Gastrocnemius medialis (tissue), 4 donors: Measurements from ENCODE around the gene OSBPL2. TPM values are rescaled to one million over a fixed set of nuclear protein-coding genes. Genes with fewer than 3 reads are reported as not detected.

Experiments used
- ATAC-seq, 2 donors: fragments of 150-250 bp; one replicate each; pipeline ENCODE4 v1.9.1; 2016
- DNase-seq, 2 donors: peaks; one replicate each; pipeline ENCODE4 v3.0.0-alpha.2; 2019
- H3K27ac ChIP-seq, 4 donors: fragments of 200-600 bp; sonication (generic); 1 replicate in 1 of 4; 2 replicates in 3 of 4; pipeline ENCODE4 v1.5.1; 2016 to 2018; ENCODE audit warnings: mild to moderate bottlenecking in 2 of 4, moderate library complexity in 1 of 4
- H3K27me3 ChIP-seq, 3 donors: fragments of 200-600 bp; sonication (generic) in 2 of 3; 1 replicate in 1 of 3; 2 replicates in 2 of 3; pipeline versions ENCODE4 v1.5.1 to v1.6.0; 2016 to 2019; ENCODE audit warnings: mild to moderate bottlenecking in 1 of 3, moderate library complexity in 1 of 3
- H3K36me3 ChIP-seq, 2 donors: fragments of 200-600 bp; sonication (generic) in 1 of 2; one replicate each; pipeline ENCODE4 v1.5.1; 2017 to 2018
- H3K4me1 ChIP-seq, 2 donors: fragments of 200-600 bp; sonication (generic) in 1 of 2; one replicate each; pipeline ENCODE4 v1.5.1; 2016 to 2017; ENCODE audit warnings: mild to moderate bottlenecking in 2 of 2
- H3K4me3 ChIP-seq, 4 donors: fragments of 200-600 bp; sonication (generic) in 3 of 4; 1 replicate in 1 of 4; 2 replicates in 3 of 4; pipeline ENCODE4 v1.5.1; 2016 to 2019; ENCODE audit warnings: mild to moderate bottlenecking in 2 of 4
- H3K9me3 ChIP-seq, 3 donors: fragments of 200-600 bp; sonication (generic) in 2 of 3; 1 replicate in 1 of 3; 2 replicates in 2 of 3; pipeline ENCODE4 v1.5.1; 2016 to 2019
- POLR2A ChIP-seq, 2 donors: fragments of 450-650 bp; IDR thresholded peaks; one replicate each; pipeline ENCODE4 v1.6.1; 2017; ENCODE audit warnings: antibody characterized with exemption in 2 of 2, mild to moderate bottlenecking in 2 of 2, moderate library complexity in 2 of 2
- in situ Hi-C, 4 donors: fragments of 200-750 bp; cut with MboI; loops; one replicate each; pipeline versions ENCODE4 v1.15.0 to v1.8.0; 2017; ENCODE audit warnings: low sequenced_read_pairs in 4 of 4
- intact Hi-C: fragments of 100-400 bp; cut with DNase I; formaldehyde crosslinking; loops from one replicate; pipeline ENCODE4 v1.15.1; 2023; ENCODE audit warnings: low total_unique reads
- total RNA-seq, 4 donors: library from RNA; depleted of rRNA; stranded (reverse); fragments of >200 nt; gene quantifications; one replicate each; pipeline versions ENCODE4 v1.1.0 to v1.2.3, GENCODE V29; 2016
- TF ChIP-seq, protein P1 (sequence below), 5 experiments: fragments of 450-650 bp in 3 of 5; fragments of 200-600 bp in 2 of 5; sonication (generic) in 2 of 5; IDR thresholded peaks in 4 of 5; conservative IDR thresholded peaks in 1 of 5; 1 replicate in 4 of 5; 2 replicates in 1 of 5; pipeline ENCODE4 v1.5.1; 2016 to 2019; ENCODE audit warnings: antibody characterized with exemption in 5 of 5, mild to moderate bottlenecking in 3 of 5, moderate library complexity in 3 of 5

Gene OSBPL2
- total RNA-seq, 4 donors from 2014 or later: 15.8 to 26.4 (median 19.6) TPM

DNA sequence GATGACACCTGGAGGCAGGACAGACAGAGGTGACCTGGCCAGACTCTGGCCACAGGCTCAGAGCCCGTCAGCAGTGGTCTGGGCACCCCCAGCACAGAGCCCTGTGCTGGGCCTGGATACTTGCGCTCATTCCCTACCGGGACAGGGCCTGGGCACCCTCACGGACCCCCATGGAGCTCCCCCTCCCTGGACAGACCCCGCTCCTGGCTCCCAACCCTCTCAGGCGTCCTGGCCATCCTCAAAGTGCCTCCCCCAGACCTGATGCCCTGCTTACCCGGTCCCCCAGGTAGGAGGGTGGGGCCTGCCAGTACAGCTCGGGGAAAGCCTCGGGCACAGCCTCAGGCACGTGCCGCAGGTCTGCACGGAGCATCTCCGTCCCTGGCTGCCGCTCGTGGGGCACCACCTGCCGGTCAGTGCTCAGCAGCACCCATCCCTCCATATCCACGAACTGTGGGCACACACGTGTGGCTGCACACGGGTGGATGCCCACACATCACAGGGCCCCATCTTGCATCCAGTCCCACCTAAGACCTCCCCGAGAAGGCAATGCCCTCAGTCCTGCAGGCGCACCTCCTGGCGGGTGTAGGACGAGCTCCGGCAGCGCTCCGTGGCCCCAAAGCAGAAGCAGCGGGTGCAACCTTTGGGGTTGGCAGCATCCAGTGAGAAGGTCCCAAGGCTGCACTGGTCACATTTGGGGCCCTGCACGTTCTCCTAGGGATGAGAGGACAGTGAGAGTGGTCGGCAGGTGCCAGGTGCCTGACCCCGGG, 88.8 kb downstream of the OSBPL2 start:
- Histone ChIP-seq H3K27me3 (no peaks in the 10 kb centered on the region), H3K4me1 (no peaks in the 10 kb centered on the region), H3K36me3 (peaks cover 0 to 26% of the 10 kb centered on the region in 2 donors), H3K27ac (no peak overlapping the region), H3K9me3 (no peaks in the 10 kb centered on the region), H3K4me3 (no peak overlapping the region)
- in situ Hi-C loops: no loop called here
- TF ChIP-seq, protein P1, sequence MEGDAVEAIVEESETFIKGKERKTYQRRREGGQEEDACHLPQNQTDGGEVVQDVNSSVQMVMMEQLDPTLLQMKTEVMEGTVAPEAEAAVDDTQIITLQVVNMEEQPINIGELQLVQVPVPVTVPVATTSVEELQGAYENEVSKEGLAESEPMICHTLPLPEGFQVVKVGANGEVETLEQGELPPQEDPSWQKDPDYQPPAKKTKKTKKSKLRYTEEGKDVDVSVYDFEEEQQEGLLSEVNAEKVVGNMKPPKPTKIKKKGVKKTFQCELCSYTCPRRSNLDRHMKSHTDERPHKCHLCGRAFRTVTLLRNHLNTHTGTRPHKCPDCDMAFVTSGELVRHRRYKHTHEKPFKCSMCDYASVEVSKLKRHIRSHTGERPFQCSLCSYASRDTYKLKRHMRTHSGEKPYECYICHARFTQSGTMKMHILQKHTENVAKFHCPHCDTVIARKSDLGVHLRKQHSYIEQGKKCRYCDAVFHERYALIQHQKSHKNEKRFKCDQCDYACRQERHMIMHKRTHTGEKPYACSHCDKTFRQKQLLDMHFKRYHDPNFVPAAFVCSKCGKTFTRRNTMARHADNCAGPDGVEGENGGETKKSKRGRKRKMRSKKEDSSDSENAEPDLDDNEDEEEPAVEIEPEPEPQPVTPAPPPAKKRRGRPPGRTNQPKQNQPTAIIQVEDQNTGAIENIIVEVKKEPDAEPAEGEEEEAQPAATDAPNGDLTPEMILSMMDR (IDR thresholded peaks at IDR 0.05 in 4 of 5, conservative IDR thresholded peaks at IDR 0.05 in 1 of 5): no peak
- no peak for TF ChIP-seq POLR2A (IDR thresholded peaks at IDR 0.05)
- ATAC-seq (no peak), DNase-seq (no peak)
- intact Hi-C loops: no loop called here

DNA sequence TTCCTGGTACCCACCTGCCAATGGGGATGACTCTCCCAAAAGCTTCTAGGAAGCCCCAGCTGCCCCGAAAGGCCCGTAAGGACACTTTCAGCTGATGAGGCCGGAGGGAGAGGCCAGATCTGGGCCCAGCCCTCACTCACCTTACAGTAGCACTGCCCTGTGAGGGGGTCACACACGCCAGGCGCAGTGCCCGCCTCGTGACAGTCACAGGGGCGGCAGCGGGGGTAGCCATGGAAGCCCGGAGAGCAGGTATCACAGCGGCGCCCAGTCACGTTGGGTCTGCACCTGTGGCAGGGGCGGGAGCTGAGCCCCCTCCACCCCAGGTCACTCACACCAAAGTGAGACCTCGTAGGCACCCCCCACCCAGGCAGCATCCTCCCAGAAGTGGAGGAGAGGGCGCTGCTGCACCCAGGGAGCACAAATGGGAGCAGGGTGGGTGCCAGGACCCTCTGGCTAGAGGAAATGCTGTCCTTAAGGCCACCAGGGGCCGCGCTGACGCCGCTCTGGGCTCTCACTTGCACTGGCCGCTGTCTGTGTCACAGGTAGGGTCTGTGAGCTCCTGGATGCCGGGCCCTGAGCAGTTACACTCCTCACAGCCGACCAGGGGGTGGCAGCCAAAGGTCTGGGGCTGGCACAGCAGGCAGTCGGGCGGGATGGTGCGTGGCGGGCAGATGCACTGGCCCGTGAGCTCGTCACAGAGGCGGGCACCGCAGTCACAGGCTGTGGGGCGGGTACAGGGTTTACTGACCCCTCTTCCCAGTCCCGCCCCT, 89.6 kb downstream of the OSBPL2 start:
- intact Hi-C loops: no loop called here
- no peak overlapping the region for H3K27ac ChIP-seq
- DNase-seq: no peak
- H3K27me3 ChIP-seq: no peaks in the 10 kb centered on the region
- no peak for ATAC-seq
- TF ChIP-seq POLR2A (IDR thresholded peaks at IDR 0.05): no peak
- TF ChIP-seq, protein P1 (IDR thresholded peaks at IDR 0.05 in 4 of 5, conservative IDR thresholded peaks at IDR 0.05 in 1 of 5): no peak
- in situ Hi-C loops: no loop called here
- H3K4me1 ChIP-seq: no peaks in the 10 kb centered on the region
- H3K36me3 ChIP-seq: peaks cover 0 to 26% of the 10 kb centered on the region in 2 donors
- no peaks in the 10 kb centered on the region for H3K9me3 ChIP-seq
- no peak overlapping the region for H3K4me3 ChIP-seq

DNA sequence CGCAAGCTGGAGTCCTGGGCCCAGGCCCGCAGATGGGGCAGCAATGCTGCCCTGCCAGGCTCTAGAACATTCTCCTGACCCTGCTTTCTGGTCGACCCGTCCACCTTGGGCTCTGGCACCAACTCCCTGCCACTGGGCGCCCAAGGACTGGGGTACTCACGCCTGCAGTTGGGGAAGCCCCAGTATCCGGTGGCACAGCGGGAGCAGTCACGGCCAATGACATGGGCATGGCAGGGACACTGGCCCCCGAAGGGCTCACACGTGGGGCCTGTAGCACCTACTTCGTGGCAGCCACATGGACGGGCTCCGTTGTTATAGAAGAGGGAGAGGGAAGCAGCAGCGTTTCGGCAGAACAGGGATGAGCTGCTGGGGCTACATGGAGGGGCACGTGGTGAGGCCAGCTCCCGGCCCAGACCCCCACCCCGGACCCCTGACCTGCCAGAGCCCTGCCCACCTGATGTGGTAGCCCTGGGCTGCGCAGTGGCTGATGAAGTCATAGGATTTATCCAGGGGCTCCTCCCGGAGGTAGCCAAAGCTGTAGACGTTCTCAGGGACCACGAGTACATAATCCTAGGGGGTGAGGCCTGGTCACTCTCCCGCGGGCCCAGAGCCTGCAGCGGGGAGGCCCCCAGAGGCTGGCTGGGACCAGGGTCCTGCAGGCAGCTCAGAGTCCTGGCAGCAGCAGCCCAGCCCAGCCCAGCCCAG, 90.5 kb downstream of the OSBPL2 start:
- TF ChIP-seq, protein P1 (IDR thresholded peaks at IDR 0.05 in 4 of 5, conservative IDR thresholded peaks at IDR 0.05 in 1 of 5): no peak
- no peak for TF ChIP-seq POLR2A (IDR thresholded peaks at IDR 0.05)
- in situ Hi-C loops: no loop called here
- DNase-seq: no peak
- Histone ChIP-seq H3K4me3 (no peak overlapping the region), H3K27me3 (no peaks in the 10 kb centered on the region), H3K36me3 (peaks cover 0 to 26% of the 10 kb centered on the region in 2 donors), H3K9me3 (no peaks in the 10 kb centered on the region), H3K4me1 (no peaks in the 10 kb centered on the region), H3K27ac (no peak overlapping the region)
- intact Hi-C loops: no loop called here
- ATAC-seq: no peak

DNA sequence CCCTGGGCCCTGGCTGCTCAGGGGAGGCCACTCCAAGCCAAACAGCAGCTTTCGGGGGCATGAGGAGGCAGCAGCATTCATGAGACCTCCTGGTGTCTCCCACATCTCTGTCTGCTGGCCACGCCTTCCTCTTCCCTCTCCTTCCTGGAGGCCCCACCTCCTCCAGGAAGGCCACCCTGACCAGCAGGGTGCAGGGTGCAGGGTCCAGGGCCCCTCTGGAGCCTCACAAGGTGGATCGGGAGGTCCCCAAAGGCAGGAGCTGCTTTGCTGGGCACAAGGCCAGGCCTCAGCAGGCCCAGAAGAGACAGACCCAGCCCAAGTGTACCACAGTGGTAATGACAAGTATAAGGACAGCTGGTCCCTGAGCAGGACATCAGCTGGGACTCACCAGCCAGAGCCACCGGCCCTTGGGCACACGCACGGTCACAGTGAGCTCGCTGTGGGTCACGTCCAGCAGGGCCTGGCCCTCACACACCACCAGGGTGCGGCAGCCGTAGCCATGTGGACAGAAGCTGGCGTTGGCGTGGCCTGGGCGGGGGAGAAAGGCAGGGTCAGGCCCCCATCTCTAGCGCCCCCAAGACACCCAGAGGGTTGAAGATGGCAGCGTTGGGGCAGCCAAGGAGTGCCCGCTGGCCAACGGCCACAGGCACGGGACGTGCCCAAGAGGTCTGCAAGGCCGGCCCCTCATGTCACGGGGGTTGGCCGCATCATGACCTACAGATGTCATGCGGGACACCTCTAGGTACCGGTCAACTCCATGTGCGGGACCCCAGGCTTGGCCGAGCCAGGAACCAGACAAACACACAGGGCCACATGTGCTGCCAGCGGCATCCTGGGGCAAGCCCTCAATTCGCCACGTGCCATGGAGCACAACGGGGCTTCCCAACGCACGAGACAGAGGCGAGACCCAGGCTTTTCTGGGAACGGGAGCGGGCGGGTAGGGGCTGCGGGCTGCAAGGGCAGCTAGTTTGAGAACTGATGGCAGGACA, 91.4 kb downstream of the OSBPL2 start:
- no peak for DNase-seq
- intact Hi-C loops: no loop called here
- no peak for ATAC-seq

More for the DNA sequence above, 91.4 kb downstream of the OSBPL2 start:
- H3K27me3 ChIP-seq: no peaks in the 10 kb centered on the region
- in situ Hi-C loops: no loop called here
- no peaks in the 10 kb centered on the region for H3K4me1 ChIP-seq
- H3K27ac ChIP-seq: no peak overlapping the region
- no peaks in the 10 kb centered on the region for H3K9me3 ChIP-seq
- H3K4me3 ChIP-seq: no peak overlapping the region
- H3K36me3 ChIP-seq: peaks cover 0 to 22% of the 10 kb centered on the region in 2 donors
- TF ChIP-seq POLR2A (IDR thresholded peaks at IDR 0.05): no peak
- TF ChIP-seq, protein P1 (IDR thresholded peaks at IDR 0.05 in 4 of 5, conservative IDR thresholded peaks at IDR 0.05 in 1 of 5): no peak
